Fibroblast of upper back skin (primary cell): ENCODE measurements around the gene SSC4D.
"Not testable (repeated sequence)": the region's sequence is repeated elsewhere in the genome, so short reads cannot be mapped to it uniquely, and the experiment has no call there.

Source experiments
- DNase-seq: peaks from one replicate; pipeline ENCODE4 v3.0.0-alpha.2; 2013

Gene SSC4D

GRCh38 chr7:76417654-76418310, 8.3 kb upstream of the SSC4D start:
- not testable (repeated sequence) for DNase-seq

- DNase-seq, result no peak
Observed at GRCh38 chr7:76412249-76412648, 2.8 kb upstream of the SSC4D start.

GRCh38 chr7:76411626-76412025, 2.1 kb upstream of the SSC4D start:
- DNase-seq, result peak; percentile 28

GRCh38 chr7:76408121-76408560, 1.4 kb downstream of the SSC4D start:
- no peak for DNase-seq

- DNase-seq, result no peak
Observed at GRCh38 chr7:76407718-76408117, 1.8 kb downstream of the SSC4D start.

GRCh38 chr7:76405738-76406137, 3.8 kb downstream of the SSC4D start:
- no peak for DNase-seq

GRCh38 chr7:76403780-76404494, 5.6 kb downstream of the SSC4D start:
- no peak for DNase-seq

- DNase-seq, result not testable (repeated sequence)
Observed at GRCh38 chr7:76403097-76403496, 6.4 kb downstream of the SSC4D start.

- DNase-seq, result no peak
Observed at GRCh38 chr7:76400248-76400647, 9.2 kb downstream of the SSC4D start.

- DNase-seq, result peak; percentile 57
Observed at GRCh38 chr7:76397409-76398183, 11.9 kb downstream of the SSC4D start.

- DNase-seq, result no peak
Observed at GRCh38 chr7:76396864-76397263, 12.6 kb downstream of the SSC4D start.

- DNase-seq, result no peak
Observed at GRCh38 chr7:76395965-76396726, 13.4 kb downstream of the SSC4D start.

GRCh38 chr7:76395605-76395964, 13.9 kb downstream of the SSC4D start:
- DNase-seq, result not testable (repeated sequence)

- no peak for DNase-seq
Observed at GRCh38 chr7:76394957-76395356, 14.5 kb downstream of the SSC4D start.

GRCh38 chr7:76393116-76394031, 16.1 kb downstream of the SSC4D start:
- DNase-seq, result peak; percentile 86

- DNase-seq, result no peak
Observed at GRCh38 chr7:76392531-76393115, 16.9 kb downstream of the SSC4D start.

GRCh38 chr7:76390092-76390491, 19.4 kb downstream of the SSC4D start:
- no peak for DNase-seq

GRCh38 chr7:76387789-76388188, 21.7 kb downstream of the SSC4D start:
- DNase-seq, result not testable (repeated sequence)

- peak; percentile 33 for DNase-seq
Observed at GRCh38 chr7:76386691-76387260, 22.7 kb downstream of the SSC4D start.

GRCh38 chr7:76383089-76383944, 26.2 kb downstream of the SSC4D start:
- DNase-seq, result peak; percentile 34
